GM18517 (cell line): ENCODE measurements around the gene LHFPL5.

Experiments used
- ATAC-seq: cut with Tn5 transposase; IDR thresholded peaks from one replicate; pipeline ENCODE4 v1.9.1; 2021; ENCODE audit warnings: mild to moderate bottlenecking, moderate library complexity; ENCODE audit not compliant: unreplicated experiment

Gene LHFPL5

DNA sequence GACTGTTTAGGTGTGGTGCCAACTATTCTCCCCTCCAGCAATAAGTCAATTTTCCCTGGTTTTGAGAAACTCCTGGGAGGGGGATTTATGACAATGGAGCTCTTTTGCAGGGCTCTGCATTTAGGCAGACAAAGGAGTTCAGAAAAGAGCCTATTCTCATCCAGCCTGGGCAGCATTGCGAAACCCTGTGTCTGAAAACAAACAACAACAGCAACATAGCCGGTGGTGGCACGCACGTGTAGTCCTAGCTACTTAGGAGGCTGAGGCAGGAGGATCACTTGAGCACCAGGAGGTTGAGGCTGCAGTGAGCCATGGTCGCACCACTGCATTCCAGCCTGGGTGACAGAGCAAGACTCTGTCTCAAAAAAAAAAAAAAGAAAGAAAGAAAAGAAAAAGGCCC lies 14.5 kb upstream of the LHFPL5 start:
- no peak for ATAC-seq

- ATAC-seq, result no peak
Measured at GRCh38 chr6:35794536-35795452, 10.4 kb upstream of the LHFPL5 start.

GRCh38 chr6:35795453-35796071 lies 9.6 kb upstream of the LHFPL5 start:
- ATAC-seq, result no peak

- ATAC-seq, result no peak
Measured at GRCh38 chr6:35796236-35796635, 8.9 kb upstream of the LHFPL5 start.

- ATAC-seq, result no peak
Measured at GRCh38 chr6:35797837-35798526, 7.2 kb upstream of the LHFPL5 start.

DNA sequence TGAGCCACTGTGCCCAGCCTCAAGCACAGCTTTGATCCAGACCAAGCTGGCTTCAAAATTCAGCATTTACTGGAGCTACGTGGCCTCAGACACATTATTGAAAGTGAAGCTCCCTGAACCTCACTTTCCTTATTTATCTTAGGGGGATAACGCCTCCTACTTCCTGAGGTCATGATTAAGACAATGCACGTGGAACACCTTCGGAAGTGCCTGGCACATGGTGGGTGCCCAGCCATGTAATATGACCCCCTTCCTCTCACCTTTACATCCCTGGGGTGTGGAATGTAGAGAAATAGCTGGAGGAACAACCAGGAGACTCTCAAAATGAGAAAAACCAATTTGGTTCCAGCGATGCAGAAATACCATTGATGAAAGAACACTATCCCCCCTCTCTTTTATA lies 6.4 kb upstream of the LHFPL5 start:
- ATAC-seq, result no peak

- ATAC-seq, result no peak
Measured at GRCh38 chr6:35801148-35801547, 4.0 kb upstream of the LHFPL5 start.

DNA sequence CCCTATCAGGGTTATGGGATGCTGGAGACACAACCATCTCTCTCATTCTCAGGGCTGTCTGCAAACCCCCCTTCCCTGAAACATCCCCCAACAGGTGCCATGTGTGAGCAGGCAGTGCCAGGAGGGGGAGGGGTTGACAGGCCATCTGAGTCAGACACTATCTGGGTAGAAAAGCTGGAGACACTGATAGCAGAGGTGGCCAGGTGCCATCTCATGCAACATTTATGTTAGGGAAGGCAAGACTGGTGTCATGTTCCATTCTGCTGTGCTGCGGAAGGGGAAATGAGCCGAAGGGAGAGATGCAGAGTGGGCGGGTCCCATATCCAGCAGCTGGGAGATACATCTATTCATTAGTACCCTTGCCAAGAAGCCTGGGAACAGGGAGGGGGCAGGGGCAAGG lies 3.5 kb downstream of the LHFPL5 start:
- ATAC-seq, result no peak

GRCh38 chr6:35809809-35810208 lies 4.7 kb downstream of the LHFPL5 start:
- no peak for ATAC-seq

GRCh38 chr6:35810971-35811698 lies 6.0 kb downstream of the LHFPL5 start:
- ATAC-seq, result no peak

DNA sequence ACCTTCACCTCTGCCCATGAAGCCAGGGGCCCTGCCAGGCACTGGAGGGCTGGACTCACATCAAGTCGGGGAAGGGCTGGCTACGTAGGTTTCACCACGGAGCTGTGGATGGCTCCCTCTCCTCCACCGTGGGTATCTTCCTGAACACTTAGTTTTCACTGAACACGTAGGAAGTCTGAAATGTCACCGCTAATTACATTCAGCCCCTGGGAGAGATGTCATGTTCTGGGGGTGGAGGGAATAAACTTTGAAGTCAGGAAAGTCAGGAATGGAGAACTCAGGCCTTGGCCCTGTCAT lies 6.5 kb downstream of the LHFPL5 start:
- ATAC-seq, result no peak

DNA sequence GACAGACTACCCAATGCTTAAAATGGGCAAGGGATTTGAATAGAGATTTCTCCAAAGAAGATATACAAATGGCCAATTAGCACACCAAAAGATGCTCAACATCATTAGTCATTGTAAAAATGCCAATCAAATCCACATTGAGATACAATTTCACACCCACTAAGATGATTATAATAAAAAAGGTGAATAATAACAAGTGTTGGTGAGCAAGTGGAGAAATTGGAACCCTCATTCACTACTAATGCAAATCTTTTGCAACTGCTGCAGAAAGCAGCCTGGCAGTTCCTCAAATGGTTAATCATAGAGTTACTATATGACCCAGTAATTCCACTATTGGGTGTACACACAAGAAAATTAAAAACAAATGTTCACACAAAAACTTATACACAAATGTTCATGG lies 12.4 kb downstream of the LHFPL5 start:
- no peak for ATAC-seq

- no peak for ATAC-seq
Measured at GRCh38 chr6:35823601-35824000, 18.4 kb downstream of the LHFPL5 start.

DNA sequence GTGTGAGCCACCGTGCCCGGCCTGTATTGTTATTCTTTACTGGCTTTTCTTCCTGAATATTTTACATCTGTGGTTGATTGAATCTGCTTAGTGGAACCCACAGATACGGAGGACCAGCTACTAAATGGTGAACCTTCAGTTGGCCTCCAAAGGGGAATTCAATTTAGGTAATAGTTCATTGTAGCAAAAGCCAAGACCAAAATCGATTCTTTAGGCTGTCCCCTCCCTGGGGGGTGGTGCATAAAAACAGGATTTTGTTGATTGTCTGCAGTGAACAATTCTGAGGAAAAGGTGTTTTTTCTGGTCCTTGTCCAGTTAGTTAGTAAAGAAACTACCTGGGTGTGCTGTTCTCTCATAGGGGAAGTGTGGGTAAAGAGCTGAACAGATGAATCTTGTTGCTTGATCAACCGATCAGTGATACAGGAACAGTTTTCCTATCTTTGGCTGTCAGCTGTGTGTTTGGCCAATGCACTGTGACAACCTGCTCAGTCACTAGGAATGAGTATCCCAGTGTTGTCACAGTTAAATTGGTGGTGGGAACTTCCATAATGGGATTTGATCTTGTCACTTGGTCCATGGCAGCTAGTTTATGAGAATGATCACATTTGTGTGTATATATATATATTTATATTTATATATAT lies 19.5 kb downstream of the LHFPL5 start:
- ATAC-seq, result no peak

- ATAC-seq, result no peak
Measured at GRCh38 chr6:35829306-35829705, 24.2 kb downstream of the LHFPL5 start.

DNA sequence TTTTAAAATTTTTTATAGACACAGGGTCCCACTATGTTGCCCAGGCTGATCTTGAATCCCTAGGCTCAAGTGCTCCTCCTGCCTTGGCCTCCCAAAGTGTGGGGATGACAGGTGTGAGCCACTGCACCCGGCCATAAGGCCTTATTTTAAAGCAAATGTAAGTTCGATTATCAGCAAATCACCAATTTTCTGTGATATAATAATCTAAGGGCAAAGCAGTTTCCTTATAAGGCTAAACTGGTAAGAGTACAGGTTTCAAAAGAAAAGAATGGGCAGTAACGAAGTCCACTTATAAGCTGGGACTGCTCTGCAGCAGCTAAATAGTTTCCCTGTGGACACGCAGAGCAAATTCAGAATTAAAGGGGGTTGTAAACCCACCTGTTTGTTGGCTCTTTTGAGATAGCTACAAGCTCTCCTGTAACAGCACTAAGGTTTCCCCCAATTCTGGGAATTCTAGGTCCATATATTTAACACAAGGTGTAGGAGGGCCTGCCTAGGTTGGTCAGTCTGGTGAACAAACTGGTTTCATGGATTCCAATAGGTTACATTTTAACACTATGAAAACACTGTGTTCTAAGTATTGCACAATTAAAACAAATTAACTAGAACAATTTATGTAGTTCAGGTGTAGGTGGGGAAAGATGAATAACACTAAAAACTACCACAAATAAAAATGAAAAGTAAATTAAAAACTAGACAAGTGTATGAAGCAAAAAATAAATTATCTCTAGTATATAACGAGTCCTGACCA lies 26.3 kb downstream of the LHFPL5 start:
- no peak for ATAC-seq

- ATAC-seq, result no peak
Measured at GRCh38 chr6:35833536-35833935, 28.4 kb downstream of the LHFPL5 start.

DNA sequence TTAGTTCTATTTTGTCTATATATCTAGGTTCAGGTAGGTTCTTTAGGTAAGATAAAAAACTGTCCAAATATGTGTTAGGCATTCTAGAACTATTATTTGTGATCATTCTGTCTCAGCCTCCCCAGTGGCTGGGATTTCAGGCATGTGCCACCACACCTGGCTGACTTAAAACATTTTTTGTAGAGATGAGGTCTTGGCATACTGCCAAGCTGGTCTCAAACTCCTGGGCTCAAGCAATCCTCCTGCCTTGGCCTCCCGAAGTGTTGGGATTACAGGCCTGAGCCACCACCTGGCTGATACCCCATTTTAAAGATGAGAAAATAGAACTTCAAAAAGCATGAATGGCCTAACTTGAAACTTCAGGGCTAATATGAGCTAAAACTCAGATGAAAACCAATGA lies 33.9 kb downstream of the LHFPL5 start:
- no peak for ATAC-seq

DNA sequence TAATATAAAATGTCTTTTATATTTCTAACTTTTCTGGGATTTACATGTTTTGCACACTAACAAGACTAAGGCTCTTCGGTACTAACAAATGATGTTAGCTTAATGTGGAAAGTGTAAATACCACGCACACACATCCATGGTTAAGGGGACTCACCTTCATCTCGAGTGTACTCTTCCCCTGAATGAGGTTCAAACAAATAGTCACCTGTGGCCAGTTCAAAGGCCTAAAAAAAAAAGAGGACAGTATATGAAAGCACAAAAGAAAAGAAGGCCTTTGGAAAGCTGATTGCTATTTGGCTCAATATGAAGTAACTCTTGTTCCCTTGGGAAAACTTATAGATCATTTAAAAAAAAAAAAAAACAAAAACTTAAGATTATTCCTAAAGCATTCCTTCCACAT lies 37.2 kb downstream of the LHFPL5 start:
- ATAC-seq, result no peak

GRCh38 chr6:35844290-35844689 lies 39.1 kb downstream of the LHFPL5 start:
- ATAC-seq, result no peak
